DMS114 treated with DMSO at 0.1 percent for 48 hours (cell line): ENCODE data around the gene FCSK.
"Not testable (repeated sequence)": the region's sequence is repeated elsewhere in the genome, so short reads cannot be mapped to it uniquely, and the experiment has no call there.

Experiments
- DNase-seq: peaks from one replicate; lab custom pipeline; 2025; ENCODE audit not compliant: unreplicated experiment; lab: John Stamatoyannopoulos, UW

FCSK gene

GRCh38 chr16:70430667-70431536 is 23.5 kb upstream of the FCSK start:
- no peak for DNase-seq

GRCh38 chr16:70432356-70432722 is 22.1 kb upstream of the FCSK start:
- no peak for DNase-seq

GRCh38 chr16:70432723-70433457 is 21.5 kb upstream of the FCSK start:
- DNase-seq = no peak

DNA sequence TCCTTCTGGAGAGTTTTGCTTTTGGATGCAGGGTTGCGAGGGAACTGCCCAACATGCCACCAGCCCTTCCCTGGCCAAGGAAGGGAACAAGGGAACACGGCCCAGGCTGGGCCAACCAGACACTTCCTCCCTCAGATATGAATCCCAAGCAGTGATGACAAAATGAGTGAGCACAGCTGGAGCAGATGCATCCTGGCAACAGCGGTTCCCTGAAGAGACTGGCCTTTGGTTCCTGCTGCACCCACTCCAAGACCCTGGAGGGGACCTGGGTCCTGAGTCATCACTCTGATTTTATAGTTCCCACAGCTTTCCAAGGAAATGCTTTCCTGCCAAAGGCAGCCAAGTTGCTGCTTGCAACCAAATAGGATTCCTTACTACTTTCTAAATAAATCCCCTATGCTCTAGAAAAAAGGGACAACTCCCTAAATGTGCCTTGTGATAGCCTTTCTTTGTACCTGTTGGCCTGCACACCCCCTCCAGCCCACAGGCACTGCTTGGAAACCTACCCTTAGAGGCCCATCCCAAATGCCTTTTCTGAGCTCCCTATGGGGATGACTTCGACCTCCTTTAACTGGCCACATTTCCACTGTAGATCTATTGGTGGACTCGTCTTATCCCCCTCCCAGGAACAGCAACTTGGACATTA is 20.8 kb upstream of the FCSK start:
- no peak for DNase-seq

DNA sequence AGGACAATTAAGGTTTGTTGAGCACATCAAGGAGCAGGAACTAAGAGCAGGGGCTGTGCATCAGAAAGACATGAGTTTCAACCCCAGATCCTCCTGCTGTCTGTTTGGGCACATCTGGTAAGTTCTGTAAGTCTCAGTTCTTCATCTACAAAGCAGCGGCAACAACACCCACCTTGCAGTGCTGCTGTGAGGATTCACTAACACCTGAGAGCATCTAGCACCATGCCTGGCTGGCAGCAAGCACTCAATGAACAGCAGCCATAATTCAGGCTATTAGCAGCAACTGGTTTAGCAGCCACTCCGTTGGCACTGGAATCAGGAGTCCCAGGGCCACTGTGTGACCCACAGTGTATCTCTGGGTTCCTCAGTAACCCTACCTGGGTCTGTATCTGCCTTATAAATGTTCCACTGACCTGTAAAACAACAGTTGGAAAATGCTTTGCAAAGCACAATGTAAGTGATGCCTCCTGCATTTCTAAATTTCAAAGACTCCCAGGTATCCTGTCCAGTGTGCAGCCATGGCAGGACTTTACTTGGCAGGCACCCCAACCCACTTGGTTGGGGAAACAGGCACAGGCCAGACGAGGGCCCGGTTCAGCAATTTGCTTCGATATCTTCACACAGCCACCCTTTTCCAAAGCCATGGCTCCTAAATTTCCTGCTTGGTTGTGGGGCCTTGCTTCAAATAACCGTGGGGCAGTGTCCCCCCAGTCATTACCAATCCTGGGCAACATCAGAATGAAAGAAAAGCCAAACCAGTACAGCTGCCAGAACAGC is 19.7 kb upstream of the FCSK start:
- DNase-seq = no peak

GRCh38 chr16:70437017-70437581 is 17.3 kb upstream of the FCSK start:
- no peak for DNase-seq

GRCh38 chr16:70437582-70438557 is 16.5 kb upstream of the FCSK start:
- DNase-seq = no peak

GRCh38 chr16:70438585-70438968 is 15.8 kb upstream of the FCSK start:
- no peak for DNase-seq

- DNase-seq = peak; percentile 96
Observed at GRCh38 chr16:70438969-70439862, 15.2 kb upstream of the FCSK start, which contains the start of gene ST3GAL2. Gene ST3GAL2 (minus strand): TSS chr16:70439100. CDS start chr16:70398530, 40,570 bp downstream.

DNA sequence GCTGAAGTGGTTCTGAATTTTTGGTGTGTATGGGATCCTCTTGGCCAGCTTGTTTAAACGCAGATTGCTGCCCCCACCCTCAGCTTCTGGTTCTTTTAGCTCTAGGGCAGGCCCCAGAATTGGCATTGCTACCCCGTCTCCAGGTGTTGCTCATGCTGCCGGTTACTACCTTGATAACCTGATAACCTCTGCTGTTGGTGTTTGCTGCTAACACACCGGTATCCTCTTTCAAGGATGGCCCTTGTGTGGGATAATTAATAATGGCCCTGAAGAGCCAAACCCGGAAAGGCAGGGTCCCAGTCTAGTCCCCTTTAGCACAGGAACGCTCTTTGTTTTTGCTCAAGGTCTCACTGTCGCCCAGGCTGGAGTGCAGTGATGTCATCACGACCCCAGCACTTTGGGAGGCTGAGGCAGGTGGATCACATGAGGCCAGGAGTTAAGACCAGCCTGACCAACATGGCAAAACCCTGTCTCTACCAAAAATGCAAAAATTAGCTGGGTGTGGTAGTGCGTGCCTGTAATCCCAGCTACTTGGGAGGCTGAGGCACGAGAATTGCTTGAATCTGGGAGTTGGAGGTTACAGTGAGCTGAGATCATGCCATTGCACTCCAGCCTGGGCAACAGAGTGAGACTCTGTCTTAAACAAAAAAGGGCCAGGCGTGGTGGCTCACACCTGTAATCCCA is 14.2 kb upstream of the FCSK start:
- no peak for DNase-seq

GRCh38 chr16:70441406-70441990 is 12.9 kb upstream of the FCSK start:
- no peak for DNase-seq

- DNase-seq = no peak
Observed at GRCh38 chr16:70442344-70442743, 12.1 kb upstream of the FCSK start.

DNA sequence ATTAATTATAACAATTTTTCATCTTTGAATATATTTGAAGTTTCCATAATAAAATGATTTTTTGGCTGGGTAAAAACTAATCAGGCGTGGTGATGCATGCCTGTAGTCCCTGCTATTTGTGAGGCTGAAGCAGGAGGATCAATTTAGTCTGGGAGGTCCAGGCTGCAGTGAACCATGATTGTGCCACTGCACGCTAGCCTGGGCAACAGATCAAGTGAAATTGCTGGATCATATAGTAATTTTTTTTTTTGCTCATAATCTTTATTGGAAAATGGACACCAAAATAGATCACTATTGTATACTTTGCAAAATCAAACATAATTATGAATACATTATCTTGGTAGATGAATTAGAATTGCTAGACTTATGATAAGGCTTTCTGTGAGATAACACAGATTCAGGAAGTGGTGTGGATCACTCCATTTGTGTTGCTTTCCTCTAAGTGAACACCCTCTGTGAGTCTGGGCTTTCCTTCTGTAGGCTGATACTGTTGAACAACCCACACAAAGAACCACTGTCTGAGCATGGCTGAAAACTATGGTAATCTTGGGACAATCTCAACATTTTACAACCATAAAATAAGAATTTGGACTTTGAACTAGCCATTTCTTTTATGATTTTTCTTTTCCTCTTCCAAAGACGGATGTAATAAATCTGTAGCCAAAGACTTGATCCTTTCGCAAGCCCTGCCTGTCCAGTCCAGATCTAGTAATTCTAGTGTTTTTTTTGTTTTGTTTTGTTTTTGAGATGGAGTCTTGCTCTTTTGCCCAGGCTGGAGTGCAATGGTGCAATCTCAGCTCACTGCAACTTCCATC is 9.9 kb upstream of the FCSK start:
- no peak for DNase-seq

DNA sequence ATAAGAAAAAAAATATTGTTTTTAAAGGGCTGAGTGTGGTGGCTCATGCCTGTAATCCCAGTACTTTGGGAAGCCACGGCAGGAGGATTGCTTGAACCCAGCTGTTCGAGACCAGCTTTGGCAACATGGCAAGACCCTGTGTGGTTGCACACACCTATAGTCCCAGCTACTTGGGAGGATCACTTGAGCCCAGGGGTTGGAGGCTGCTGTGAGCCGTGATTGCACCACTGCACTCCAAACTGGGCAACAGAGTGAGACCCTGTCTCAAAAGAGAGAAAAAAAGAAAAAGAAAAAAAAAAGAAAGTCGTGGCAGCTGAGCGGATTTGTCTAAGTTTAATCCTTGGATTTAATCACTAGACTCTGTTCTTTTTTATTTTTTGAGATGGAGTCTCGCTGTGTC is 6.3 kb upstream of the FCSK start:
- DNase-seq = no peak

GRCh38 chr16:70450142-70451003 is 4.0 kb upstream of the FCSK start:
- not testable (repeated sequence) for DNase-seq

GRCh38 chr16:70451004-70451340 is 3.4 kb upstream of the FCSK start:
- not testable (repeated sequence) for DNase-seq
